SK-N-SH (cell line): Measurements from ENCODE around the gene AUTS2.
"Not testable (repeated sequence)": the region's sequence is repeated elsewhere in the genome, so short reads cannot be mapped to it uniquely, and the experiment has no call there.

ENCODE experiments used
- CTCF ChIP-seq: fragments of 200-600 bp; sonication (generic); IDR thresholded peaks from 2 replicates; pipeline ENCODE4 v1.6.1; 2017; ENCODE audit warnings: antibody characterized with exemption, mild to moderate bottlenecking, moderate library complexity
- EP300 ChIP-seq, 2 experiments: IDR thresholded peaks; 2 replicates each; pipeline versions ENCODE4 v1.4.0 to v1.6.1; 2012; ENCODE audit warnings: borderline replicate concordance in 1 of 2, low read depth in 1 of 2, low read length in 1 of 2
- GABPA ChIP-seq: IDR thresholded peaks from 2 replicates; pipeline ENCODE4 v1.4.0; 2012; ENCODE audit warnings: low read depth, mild to moderate bottlenecking
- POLR2AphosphoS5 ChIP-seq: IDR thresholded peaks from 2 replicates; pipeline ENCODE4 v1.6.1; 2012; ENCODE audit warnings: low read depth, low read length
- RFX5 ChIP-seq: IDR thresholded peaks from 2 replicates; pipeline ENCODE4 v1.6.1; 2012; ENCODE audit warnings: mild to moderate bottlenecking, improper control_type of control experiment, low read length
- RXRA ChIP-seq: IDR thresholded peaks from 2 replicates; pipeline ENCODE4 v1.4.0; 2012; ENCODE audit warnings: low read depth, mild to moderate bottlenecking, borderline replicate concordance

- TF ChIP-seq EP300 (IDR thresholded peaks at IDR 0.05; ENCODE audit: borderline replicate concordance in 1 of 2, low read depth in 1 of 2, low read length in 1 of 2); POLR2AphosphoS5; CTCF; RFX5; GABPA; RXRA: not testable (repeated sequence)
Measured at GRCh38 chr7:70364393-70364792, 766.1 kb downstream of the AUTS2 start.
